ENCODE data around the gene DNAH11. TPM values are rescaled to one million over a fixed set of nuclear protein-coding genes. Genes with fewer than 3 reads are reported as not detected.

Gene DNAH11
- total and polyA plus RNA-seq, 4 donors, result 0.05 to 0.50 (median 0.11) TPM

GRCh38 chr7:21562385-21562784 lies 19.5 kb downstream of the DNAH11 start:
- no peak overlapping the region for H3K9ac ChIP-seq (ENCODE audit: low read depth in 1 of 2, low read length in 2 of 2)

More at GRCh38 chr7:21562385-21562784, 19.5 kb downstream of the DNAH11 start:
- no peak overlapping the region for H3K4me3 ChIP-seq (ENCODE audit: low read depth in 1 of 3, low read length in 3 of 3)
- no peak for TF ChIP-seq JUND (IDR thresholded peaks at IDR 0.05)
- TF ChIP-seq RXRA (IDR thresholded peaks at IDR 0.05), result no peak
- no peak for TF ChIP-seq RAD21 (IDR thresholded peaks at IDR 0.05)
- no peak for TF ChIP-seq YY1 (IDR thresholded peaks at IDR 0.05)
- no peak for TF ChIP-seq ATF3 (IDR thresholded peaks at IDR 0.05)
- no peak for TF ChIP-seq SP1 (IDR thresholded peaks at IDR 0.05)
- no peak for TF ChIP-seq ZBTB33 (IDR thresholded peaks at IDR 0.05)
- TF ChIP-seq FOXA2 (IDR thresholded peaks at IDR 0.05), result no peak
- TF ChIP-seq CTCF (IDR thresholded peaks at IDR 0.05; ENCODE audit: low read depth, low read length, missing input control), result no peak
- no peak for TF ChIP-seq NR2F2 (IDR thresholded peaks at IDR 0.05)
- TF ChIP-seq EGR1 (IDR thresholded peaks at IDR 0.05; ENCODE audit: low read depth in 2 of 2), result no peak
- TF ChIP-seq TAF1 (conservative IDR thresholded peaks at IDR 0.05), result no peak
- TF ChIP-seq FOXA1 (IDR thresholded peaks at IDR 0.05), result no peak
- TF ChIP-seq REST (IDR thresholded peaks at IDR 0.05), result no peak
- TF ChIP-seq HNF4G (IDR thresholded peaks at IDR 0.05), result no peak
- no peak for TF ChIP-seq MAX (IDR thresholded peaks at IDR 0.05)
- TF ChIP-seq GABPA (IDR thresholded peaks at IDR 0.05 in 1 of 2, conservative IDR thresholded peaks at IDR 0.05 in 1 of 2), result no peak
- no peak for TF ChIP-seq HNF4A (conservative IDR thresholded peaks at IDR 0.05)
- H3K27ac ChIP-seq (ENCODE audit: low read depth in 1 of 2, low read length in 2 of 2), result no peak overlapping the region
- H3K4me1 ChIP-seq (ENCODE audit: control insufficient read depth in 4 of 4, insufficient read depth in 4 of 4, low read length in 3 of 4), result peaks cover 0 to 18% (median 13%) of the 10 kb centered on the region in 4 donors
- DNase-seq (ENCODE audit: low spot score), result no peak
- 95% methylated on average over 1 of the region's 1 CpG for WGBS
- H3K36me3 ChIP-seq (ENCODE audit: control insufficient read depth in 4 of 4, insufficient read depth in 3 of 4, low read depth in 1 of 4, low read length in 3 of 4), result no peaks in the 10 kb centered on the region
- no peaks in the 10 kb centered on the region for H3K9me3 ChIP-seq (ENCODE audit: control insufficient read depth in 4 of 4, low read length in 3 of 4)
- H3K27me3 ChIP-seq (ENCODE audit: control insufficient read depth in 4 of 4, insufficient read depth in 4 of 4, low read length in 3 of 4), result no peaks in the 10 kb centered on the region

Data from liver (tissue), 9 donors.